ENCODE measurements around the gene CRIM1.

CRIM1 gene

DNA sequence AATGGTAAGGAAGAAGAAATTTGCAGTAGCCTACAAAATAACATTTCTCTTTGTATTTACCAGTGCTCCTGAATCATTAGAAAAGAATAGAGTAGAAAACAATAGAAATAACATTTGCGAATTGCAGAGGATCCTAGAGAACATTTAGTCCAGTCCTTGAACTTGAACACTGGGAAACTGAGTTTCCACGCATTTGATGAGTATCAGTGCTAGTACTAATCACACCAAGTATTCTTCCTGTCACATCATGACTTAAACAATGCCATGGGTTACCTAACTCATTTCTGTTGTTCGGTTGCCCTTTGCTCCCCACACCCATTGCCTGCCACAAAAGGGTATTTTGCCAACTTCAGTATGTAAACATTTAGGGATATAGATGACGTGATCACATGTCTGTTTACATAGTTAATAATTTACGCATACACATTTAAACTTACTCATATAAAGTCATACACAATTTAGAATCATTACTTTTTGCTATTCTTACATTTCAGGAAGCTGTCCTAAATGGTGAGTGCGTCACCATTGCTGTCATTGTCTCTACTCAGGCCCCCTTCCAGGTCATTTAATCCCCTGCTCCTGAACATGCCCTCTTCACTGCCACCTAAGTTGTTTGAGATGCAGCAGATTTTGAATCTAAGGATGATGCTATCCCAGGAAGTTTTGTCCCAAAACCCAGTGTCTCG lies 42.3 kb downstream of the CRIM1 start:
- Histone ChIP-seq H3K36me3 (ENCODE audit: insufficient read depth, low read length) (no peaks in the 10 kb centered on the region), H3K27me3 (ENCODE audit: insufficient read depth, low read length) (no peaks in the 10 kb centered on the region), H3K4me1 (ENCODE audit: insufficient read depth, low read length) (no peaks in the 10 kb centered on the region), H3K9me3 (ENCODE audit: low read length) (no peaks in the 10 kb centered on the region), H2AFZ (ENCODE audit: low read depth, low read length) (no peak overlapping the region), H3K4me3 (ENCODE audit: low read length) (no peak overlapping the region)

- Histone ChIP-seq H2AFZ (ENCODE audit: low read depth, low read length) (no peak overlapping the region), H3K4me1 (ENCODE audit: insufficient read depth, low read length) (no peaks in the 10 kb centered on the region), H3K36me3 (ENCODE audit: insufficient read depth, low read length) (no peaks in the 10 kb centered on the region), H3K27me3 (ENCODE audit: insufficient read depth, low read length) (no peaks in the 10 kb centered on the region), H3K9me3 (ENCODE audit: low read length) (no peaks in the 10 kb centered on the region), H3K4me3 (ENCODE audit: low read length) (no peak overlapping the region)
These were observed 43.5 kb downstream of the CRIM1 start for GRCh38 chr2:36399050-36399449.

DNA sequence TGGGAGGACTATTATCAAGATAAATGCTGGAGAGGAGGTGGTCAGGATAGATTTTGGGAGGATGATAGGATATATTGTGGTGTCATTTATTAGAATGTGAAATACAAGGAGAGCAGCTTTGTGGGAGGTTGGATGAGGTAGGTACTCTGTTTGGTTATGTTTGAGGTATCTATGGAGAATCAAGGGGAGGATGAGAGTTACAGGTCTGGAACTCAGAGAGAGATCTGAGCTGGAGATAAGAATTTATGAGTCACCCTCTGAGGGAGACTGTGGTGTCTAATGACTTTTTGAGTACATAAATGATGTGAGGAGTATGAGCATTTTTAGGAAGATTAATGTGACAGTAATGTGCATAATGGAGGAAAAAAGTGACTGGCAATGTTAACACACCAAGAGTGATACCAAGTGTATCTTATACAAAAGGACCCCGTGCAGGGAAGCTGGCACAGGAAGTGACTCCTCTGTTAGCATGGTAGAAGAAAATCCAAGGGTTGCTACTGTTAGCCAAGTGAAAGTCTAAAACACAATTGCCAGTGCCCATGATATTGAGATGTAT lies 48.2 kb downstream of the CRIM1 start:
- Histone ChIP-seq H2AFZ (ENCODE audit: low read depth, low read length) (no peak overlapping the region), H3K4me1 (ENCODE audit: insufficient read depth, low read length) (no peaks in the 10 kb centered on the region), H3K36me3 (ENCODE audit: insufficient read depth, low read length) (no peaks in the 10 kb centered on the region), H3K4me3 (ENCODE audit: low read length) (no peak overlapping the region), H3K27me3 (ENCODE audit: insufficient read depth, low read length) (no peaks in the 10 kb centered on the region), H3K9me3 (ENCODE audit: low read length) (no peaks in the 10 kb centered on the region)

DNA sequence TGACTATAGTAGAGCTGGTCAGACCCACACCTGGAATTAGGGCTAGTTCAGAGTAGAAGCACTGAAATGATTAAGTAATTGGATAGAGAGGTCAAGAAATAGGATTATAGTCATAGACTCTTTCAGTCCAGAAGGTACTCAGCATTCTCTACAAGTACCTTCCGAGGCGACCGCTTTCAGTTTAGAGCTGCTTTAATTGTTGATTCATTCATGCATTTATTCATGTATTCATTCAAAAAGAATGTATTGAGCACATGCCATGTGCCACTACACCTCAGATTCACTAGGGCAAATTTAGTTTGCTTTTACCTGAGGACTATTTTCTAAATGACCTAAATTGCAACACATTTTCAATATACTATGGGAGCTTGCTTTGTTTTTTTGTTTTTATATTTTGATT lies 48.7 kb downstream of the CRIM1 start:
- Histone ChIP-seq H2AFZ (ENCODE audit: low read depth, low read length) (no peak overlapping the region), H3K36me3 (ENCODE audit: insufficient read depth, low read length) (no peaks in the 10 kb centered on the region), H3K4me1 (ENCODE audit: insufficient read depth, low read length) (no peaks in the 10 kb centered on the region), H3K9me3 (ENCODE audit: low read length) (no peaks in the 10 kb centered on the region), H3K4me3 (ENCODE audit: low read length) (no peak overlapping the region), H3K27me3 (ENCODE audit: insufficient read depth, low read length) (no peaks in the 10 kb centered on the region)

DNA sequence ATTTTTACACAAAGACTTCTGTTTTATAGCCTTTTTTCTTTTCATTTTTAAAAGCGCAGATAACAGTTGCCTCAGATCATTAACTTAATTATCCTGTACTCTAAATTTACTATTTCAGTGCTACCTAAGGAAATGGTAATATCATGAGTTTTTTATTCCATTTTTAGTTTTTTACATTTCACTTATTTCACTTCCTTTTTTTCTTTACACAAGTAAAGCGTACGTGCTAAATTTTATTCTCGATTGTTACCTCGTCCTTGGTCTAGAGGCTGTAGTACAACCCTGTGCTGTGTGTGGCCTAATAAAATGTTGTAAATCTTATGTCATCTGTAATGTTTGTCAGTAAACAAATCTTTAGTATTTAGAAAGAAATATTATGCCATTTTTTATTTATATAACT lies 49.2 kb downstream of the CRIM1 start:
- Histone ChIP-seq H3K4me1 (ENCODE audit: insufficient read depth, low read length) (no peaks in the 10 kb centered on the region), H3K36me3 (ENCODE audit: insufficient read depth, low read length) (no peaks in the 10 kb centered on the region), H2AFZ (ENCODE audit: low read depth, low read length) (no peak overlapping the region), H3K9me3 (ENCODE audit: low read length) (no peaks in the 10 kb centered on the region), H3K27me3 (ENCODE audit: insufficient read depth, low read length) (no peaks in the 10 kb centered on the region), H3K4me3 (ENCODE audit: low read length) (no peak overlapping the region)

DNA sequence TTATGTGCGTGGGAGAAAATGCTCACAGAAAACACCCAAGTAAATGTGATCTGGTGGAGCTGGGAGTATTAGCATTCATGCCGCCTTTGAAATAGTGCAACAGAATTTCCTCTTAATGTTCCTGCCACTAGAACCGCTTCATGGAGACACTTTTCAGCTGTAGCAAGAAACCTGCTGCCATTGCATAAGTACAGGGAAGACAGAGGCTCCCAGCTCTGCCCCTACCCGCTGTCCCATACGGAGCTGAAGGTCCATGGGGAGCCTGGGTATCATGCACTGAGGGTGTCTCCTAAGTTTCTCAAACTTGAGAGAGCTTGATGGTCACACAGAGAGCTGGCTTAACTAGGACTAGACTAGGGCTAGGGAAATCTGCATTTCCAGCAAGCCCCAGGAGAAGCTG lies 49.6 kb downstream of the CRIM1 start:
- H3K4me3 ChIP-seq (ENCODE audit: low read length), result no peak overlapping the region
- H3K4me1 ChIP-seq (ENCODE audit: insufficient read depth, low read length), result no peaks in the 10 kb centered on the region
- no peaks in the 10 kb centered on the region for H3K36me3 ChIP-seq (ENCODE audit: insufficient read depth, low read length)
- H3K27me3 ChIP-seq (ENCODE audit: insufficient read depth, low read length), result no peaks in the 10 kb centered on the region
- H3K9me3 ChIP-seq (ENCODE audit: low read length), result no peaks in the 10 kb centered on the region
- H2AFZ ChIP-seq (ENCODE audit: low read depth, low read length), result no peak overlapping the region

DNA sequence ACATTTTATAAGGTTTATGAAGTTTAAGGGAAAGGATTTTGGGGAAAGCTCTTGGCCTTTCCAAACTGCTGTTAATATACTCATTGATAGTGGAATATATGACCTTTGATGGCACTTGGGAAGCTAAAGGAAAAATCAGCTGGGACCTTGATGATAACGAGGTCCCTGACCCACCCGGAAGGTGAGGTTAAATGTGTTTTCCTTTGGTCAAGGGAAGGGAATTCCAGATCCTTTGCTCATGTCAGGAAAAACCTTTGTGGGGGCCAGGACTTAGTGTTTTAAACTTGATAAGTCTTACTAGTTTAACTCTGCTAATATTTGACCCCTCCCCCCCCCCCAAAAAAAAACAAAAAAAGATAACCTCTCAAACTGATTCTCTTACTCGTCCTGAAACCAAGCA lies 50.7 kb downstream of the CRIM1 start:
- no peak overlapping the region for H2AFZ ChIP-seq (ENCODE audit: low read depth, low read length)
- H3K4me3 ChIP-seq (ENCODE audit: low read length), result no peak overlapping the region
- H3K9me3 ChIP-seq (ENCODE audit: low read length), result no peaks in the 10 kb centered on the region
- no peaks in the 10 kb centered on the region for H3K27me3 ChIP-seq (ENCODE audit: insufficient read depth, low read length)
- no peaks in the 10 kb centered on the region for H3K4me1 ChIP-seq (ENCODE audit: insufficient read depth, low read length)
- no peaks in the 10 kb centered on the region for H3K36me3 ChIP-seq (ENCODE audit: insufficient read depth, low read length)

DNA sequence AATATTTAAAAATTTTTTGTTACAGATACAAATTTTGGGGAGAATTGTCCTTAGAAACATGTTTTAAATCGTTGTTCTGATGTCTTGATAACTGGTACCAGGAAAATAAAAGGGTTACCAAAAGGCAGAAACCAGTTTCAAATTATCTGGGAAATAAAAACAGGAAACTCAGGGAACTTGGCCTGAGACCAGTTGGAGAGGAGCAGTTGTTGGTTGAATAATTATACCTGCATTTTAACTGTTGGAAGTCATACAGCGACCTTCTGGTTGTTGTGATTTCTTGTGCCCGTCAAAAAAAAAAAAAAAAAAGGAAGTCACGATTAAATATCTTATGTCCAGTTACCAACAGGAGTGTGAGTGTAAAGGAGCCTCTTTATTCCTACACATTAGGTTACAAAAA lies 51.8 kb downstream of the CRIM1 start:
- Histone ChIP-seq H3K4me1 (ENCODE audit: insufficient read depth, low read length) (no peaks in the 10 kb centered on the region), H3K27me3 (ENCODE audit: insufficient read depth, low read length) (no peaks in the 10 kb centered on the region), H3K4me3 (ENCODE audit: low read length) (no peak overlapping the region), H3K9me3 (ENCODE audit: low read length) (no peaks in the 10 kb centered on the region), H2AFZ (ENCODE audit: low read depth, low read length) (no peak overlapping the region), H3K36me3 (ENCODE audit: insufficient read depth, low read length) (no peaks in the 10 kb centered on the region)

DNA sequence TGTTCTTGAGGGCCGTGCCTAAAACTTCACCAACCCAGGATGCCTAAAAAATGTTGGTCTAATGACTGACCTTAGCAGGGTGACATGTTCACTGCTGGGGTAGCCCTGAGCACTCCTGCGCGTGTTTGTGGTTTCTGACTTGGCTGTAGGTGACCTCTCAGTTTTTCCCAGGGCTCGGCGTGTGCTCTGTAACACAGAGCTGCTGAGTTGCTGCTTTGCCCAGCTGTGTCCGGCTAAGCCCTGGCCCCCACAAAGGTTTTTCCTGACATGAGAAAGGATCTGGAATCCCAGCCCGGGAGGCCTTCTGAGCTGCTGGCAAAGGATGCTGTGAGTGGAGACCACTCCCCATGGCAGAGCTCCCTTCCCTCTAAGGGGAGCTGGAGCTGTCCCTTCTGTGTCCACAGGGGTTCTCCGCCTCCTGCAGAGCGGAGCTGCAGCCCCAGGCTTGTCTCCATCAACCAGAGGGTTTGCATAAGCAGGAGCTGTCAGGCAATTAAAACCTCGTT lies 52.7 kb downstream of the CRIM1 start:
- H3K9me3 ChIP-seq (ENCODE audit: low read length), result no peaks in the 10 kb centered on the region
- no peaks in the 10 kb centered on the region for H3K36me3 ChIP-seq (ENCODE audit: insufficient read depth, low read length)
- H3K27me3 ChIP-seq (ENCODE audit: insufficient read depth, low read length), result no peaks in the 10 kb centered on the region
- H3K4me3 ChIP-seq (ENCODE audit: low read length), result no peak overlapping the region
- H3K4me1 ChIP-seq (ENCODE audit: insufficient read depth, low read length), result no peaks in the 10 kb centered on the region
- no peak overlapping the region for H2AFZ ChIP-seq (ENCODE audit: low read depth, low read length)

DNA sequence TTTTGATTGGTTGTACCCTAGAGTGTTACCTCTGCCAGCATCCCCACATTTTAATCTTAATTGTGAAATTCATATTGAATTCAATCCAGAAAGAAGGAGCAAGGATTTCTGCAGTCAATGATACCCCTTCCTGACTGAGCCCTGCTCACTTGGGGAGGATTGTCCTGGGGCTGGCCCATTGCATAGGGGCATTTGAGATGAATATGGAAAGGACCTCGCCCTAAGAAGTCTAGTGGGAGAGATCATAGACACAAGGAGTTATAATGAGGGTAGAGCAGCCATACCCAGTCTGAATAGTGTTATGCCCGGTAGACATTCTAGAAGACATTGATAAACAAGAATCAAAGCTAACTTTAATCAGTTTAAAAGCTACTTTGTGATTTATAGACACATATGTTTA lies 53.8 kb downstream of the CRIM1 start:
- Histone ChIP-seq H3K27me3 (ENCODE audit: insufficient read depth, low read length) (no peaks in the 10 kb centered on the region), H3K36me3 (ENCODE audit: insufficient read depth, low read length) (no peaks in the 10 kb centered on the region), H3K4me1 (ENCODE audit: insufficient read depth, low read length) (no peaks in the 10 kb centered on the region), H3K9me3 (ENCODE audit: low read length) (no peaks in the 10 kb centered on the region), H3K4me3 (ENCODE audit: low read length) (no peak overlapping the region), H2AFZ (ENCODE audit: low read depth, low read length) (no peak overlapping the region)

GRCh38 chr2:36409935-36410334 lies 54.4 kb downstream of the CRIM1 start:
- no peak overlapping the region for H2AFZ ChIP-seq (ENCODE audit: low read depth, low read length)
- H3K36me3 ChIP-seq (ENCODE audit: insufficient read depth, low read length), result no peaks in the 10 kb centered on the region
- no peak overlapping the region for H3K4me3 ChIP-seq (ENCODE audit: low read length)
- no peaks in the 10 kb centered on the region for H3K9me3 ChIP-seq (ENCODE audit: low read length)
- H3K4me1 ChIP-seq (ENCODE audit: insufficient read depth, low read length), result peaks cover under 1% of the 10 kb centered on the region
- H3K27me3 ChIP-seq (ENCODE audit: insufficient read depth, low read length), result no peaks in the 10 kb centered on the region

- H3K4me1 ChIP-seq (ENCODE audit: insufficient read depth, low read length), result peaks cover 3% of the 10 kb centered on the region
- H3K36me3 ChIP-seq (ENCODE audit: insufficient read depth, low read length), result no peaks in the 10 kb centered on the region
- H3K27me3 ChIP-seq (ENCODE audit: insufficient read depth, low read length), result no peaks in the 10 kb centered on the region
- no peaks in the 10 kb centered on the region for H3K9me3 ChIP-seq (ENCODE audit: low read length)
- H2AFZ ChIP-seq (ENCODE audit: low read depth, low read length), result no peak overlapping the region
- no peak overlapping the region for H3K4me3 ChIP-seq (ENCODE audit: low read length)
These were observed 55.1 kb downstream of the CRIM1 start for GRCh38 chr2:36410681-36411080.

GRCh38 chr2:36411962-36412444 lies 56.4 kb downstream of the CRIM1 start:
- H3K4me3 ChIP-seq (ENCODE audit: low read length), result no peak overlapping the region
- no peaks in the 10 kb centered on the region for H3K9me3 ChIP-seq (ENCODE audit: low read length)
- peaks cover 3% of the 10 kb centered on the region for H3K4me1 ChIP-seq (ENCODE audit: insufficient read depth, low read length)
- no peak overlapping the region for H2AFZ ChIP-seq (ENCODE audit: low read depth, low read length)
- H3K36me3 ChIP-seq (ENCODE audit: insufficient read depth, low read length), result no peaks in the 10 kb centered on the region
- H3K27me3 ChIP-seq (ENCODE audit: insufficient read depth, low read length), result no peaks in the 10 kb centered on the region

DNA sequence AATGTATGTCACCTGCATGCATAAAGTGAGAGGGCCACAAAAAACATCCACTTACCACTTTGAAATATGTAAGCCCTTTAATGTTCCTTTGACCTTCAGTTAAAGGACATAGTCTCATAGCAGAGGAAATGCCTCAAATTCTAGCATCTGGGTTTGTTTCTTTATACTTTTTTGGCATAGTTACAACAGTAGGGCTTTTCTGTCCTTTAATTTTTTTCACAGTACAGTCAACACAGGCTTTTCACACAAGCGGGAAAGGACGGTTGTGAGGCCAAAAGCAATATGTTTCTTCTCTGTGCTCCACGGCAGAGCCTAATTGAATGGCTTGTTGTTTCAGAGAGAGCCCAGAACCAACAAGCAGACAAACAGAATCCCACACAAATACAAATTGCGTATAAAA lies 57.6 kb downstream of the CRIM1 start:
- Histone ChIP-seq H3K27me3 (ENCODE audit: insufficient read depth, low read length) (no peaks in the 10 kb centered on the region), H2AFZ (ENCODE audit: low read depth, low read length) (no peak overlapping the region), H3K36me3 (ENCODE audit: insufficient read depth, low read length) (no peaks in the 10 kb centered on the region), H3K9me3 (ENCODE audit: low read length) (no peaks in the 10 kb centered on the region), H3K4me3 (ENCODE audit: low read length) (no peak overlapping the region), H3K4me1 (ENCODE audit: insufficient read depth, low read length) (peaks cover 3% of the 10 kb centered on the region)
